ENCODE results near the gene COIL. TPM values are rescaled to one million over a fixed set of nuclear protein-coding genes. Genes with fewer than 3 reads are reported as not detected.
"Not testable (repeated sequence)": the region's sequence is repeated elsewhere in the genome, so short reads cannot be mapped to it uniquely, and the experiment has no call there.

The COIL gene
- total RNA-seq, 1 donor from 2014 or later: 8.2 TPM

DNA sequence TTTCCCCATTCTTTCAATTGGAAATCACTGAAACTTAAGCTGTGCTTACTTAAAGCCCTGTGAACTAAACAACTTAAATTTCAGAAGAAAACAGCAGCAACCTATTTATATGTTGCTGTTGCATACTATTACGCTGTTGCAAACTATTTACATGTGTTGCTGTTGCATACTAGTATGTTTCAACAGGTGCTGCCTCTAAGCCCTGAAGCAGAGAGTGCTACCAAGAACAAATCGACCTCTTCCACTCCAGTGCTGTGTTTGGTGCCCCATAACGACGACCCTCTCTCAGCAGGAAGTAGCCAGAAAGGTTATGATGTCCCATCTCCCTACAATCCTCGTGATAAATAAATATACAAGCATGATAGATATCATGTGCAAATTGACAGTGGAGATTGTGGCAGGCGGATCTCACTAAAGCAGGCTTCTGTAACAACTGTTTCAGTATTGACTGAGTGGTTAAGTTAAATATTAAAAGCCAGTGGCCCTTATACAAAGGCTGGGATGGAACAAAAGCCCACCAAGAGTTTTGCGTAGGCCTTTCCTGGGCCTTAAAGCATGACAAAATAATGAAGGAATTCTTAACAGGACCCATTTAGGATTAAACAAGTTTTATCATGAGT is 11.4 kb upstream of the COIL start:
- TF ChIP-seq, protein P1, sequence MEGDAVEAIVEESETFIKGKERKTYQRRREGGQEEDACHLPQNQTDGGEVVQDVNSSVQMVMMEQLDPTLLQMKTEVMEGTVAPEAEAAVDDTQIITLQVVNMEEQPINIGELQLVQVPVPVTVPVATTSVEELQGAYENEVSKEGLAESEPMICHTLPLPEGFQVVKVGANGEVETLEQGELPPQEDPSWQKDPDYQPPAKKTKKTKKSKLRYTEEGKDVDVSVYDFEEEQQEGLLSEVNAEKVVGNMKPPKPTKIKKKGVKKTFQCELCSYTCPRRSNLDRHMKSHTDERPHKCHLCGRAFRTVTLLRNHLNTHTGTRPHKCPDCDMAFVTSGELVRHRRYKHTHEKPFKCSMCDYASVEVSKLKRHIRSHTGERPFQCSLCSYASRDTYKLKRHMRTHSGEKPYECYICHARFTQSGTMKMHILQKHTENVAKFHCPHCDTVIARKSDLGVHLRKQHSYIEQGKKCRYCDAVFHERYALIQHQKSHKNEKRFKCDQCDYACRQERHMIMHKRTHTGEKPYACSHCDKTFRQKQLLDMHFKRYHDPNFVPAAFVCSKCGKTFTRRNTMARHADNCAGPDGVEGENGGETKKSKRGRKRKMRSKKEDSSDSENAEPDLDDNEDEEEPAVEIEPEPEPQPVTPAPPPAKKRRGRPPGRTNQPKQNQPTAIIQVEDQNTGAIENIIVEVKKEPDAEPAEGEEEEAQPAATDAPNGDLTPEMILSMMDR (IDR thresholded peaks at IDR 0.05; ENCODE audit: borderline replicate concordance): no peak
- Histone ChIP-seq H3K4me1 (peaks cover 6% of the 10 kb centered on the region), H3K27ac (replicated peaks) (no peak overlapping the region), H3K4me3 (no peak overlapping the region), H3K27me3 (ENCODE audit: low read depth) (no peaks in the 10 kb centered on the region), H3K9me3 (replicated peaks) (no peaks in the 10 kb centered on the region), H3K36me3 (no peaks in the 10 kb centered on the region)
- intact Hi-C loops (cut with micrococcal nuclease): no loop called here
- DNase-seq: no peak

- no peak overlapping the region for H3K27ac ChIP-seq (replicated peaks)
- no peaks in the 10 kb centered on the region for H3K27me3 ChIP-seq (ENCODE audit: low read depth)
- TF ChIP-seq, protein P1 (IDR thresholded peaks at IDR 0.05; ENCODE audit: borderline replicate concordance): no peak
- DNase-seq: no peak
- no peaks in the 10 kb centered on the region for H3K9me3 ChIP-seq (replicated peaks)
- no peaks in the 10 kb centered on the region for H3K4me1 ChIP-seq
- no peak overlapping the region for H3K4me3 ChIP-seq
- intact Hi-C loops (cut with micrococcal nuclease): no loop called here
- no peaks in the 10 kb centered on the region for H3K36me3 ChIP-seq
These were observed 10.1 kb upstream of the COIL start for GRCh38 chr17:56970974-56971373.

DNA sequence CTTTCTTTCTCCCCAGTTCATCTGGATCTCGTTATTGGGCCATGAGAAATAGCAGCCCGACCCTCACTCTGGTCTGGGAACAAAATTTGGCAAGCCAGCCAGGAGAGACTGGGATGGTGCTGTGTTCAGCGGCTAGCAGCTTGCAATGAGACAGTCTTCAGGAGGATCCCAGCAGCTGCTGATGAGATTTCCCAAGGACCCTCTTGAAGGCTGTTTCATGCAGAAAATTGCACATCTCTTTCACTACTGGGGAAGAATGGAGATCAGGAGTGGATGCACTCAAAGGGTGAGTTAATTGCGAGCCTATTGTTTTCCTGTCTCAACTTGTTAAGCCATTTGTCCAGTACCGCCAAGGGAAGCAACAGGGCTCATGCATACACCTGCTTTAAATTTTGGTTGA is 5.5 kb upstream of the COIL start:
- Histone ChIP-seq H3K4me3 (no peak overlapping the region), H3K27ac (replicated peaks) (no peak overlapping the region), H3K36me3 (no peaks in the 10 kb centered on the region), H3K9me3 (replicated peaks) (no peaks in the 10 kb centered on the region), H3K27me3 (ENCODE audit: low read depth) (no peaks in the 10 kb centered on the region), H3K4me1 (no peaks in the 10 kb centered on the region)
- TF ChIP-seq, protein P1 (IDR thresholded peaks at IDR 0.05; ENCODE audit: borderline replicate concordance): no peak
- intact Hi-C loops (cut with micrococcal nuclease): no loop called here
- DNase-seq: no peak

GRCh38 chr17:56965681-56966080 is 4.8 kb upstream of the COIL start:
- H3K36me3 ChIP-seq; H3K27me3 ChIP-seq (ENCODE audit: low read depth); H3K9me3 ChIP-seq (replicated peaks); DNase-seq; H3K4me1 ChIP-seq; H3K4me3 ChIP-seq; H3K27ac ChIP-seq (replicated peaks); intact Hi-C loops (cut with micrococcal nuclease): not testable (repeated sequence)

GRCh38 chr17:56965241-56965640 is 4.4 kb upstream of the COIL start:
- intact Hi-C loops (cut with micrococcal nuclease); DNase-seq; H3K36me3 ChIP-seq; H3K4me1 ChIP-seq; H3K9me3 ChIP-seq (replicated peaks); H3K27me3 ChIP-seq (ENCODE audit: low read depth); H3K4me3 ChIP-seq; H3K27ac ChIP-seq (replicated peaks): not testable (repeated sequence)

GRCh38 chr17:56956992-56957391 is 3.9 kb downstream of the COIL start:
- H3K4me3 ChIP-seq: no peak overlapping the region
- intact Hi-C loops (cut with micrococcal nuclease): no loop called here
- H3K4me1 ChIP-seq: peaks cover 25% of the 10 kb centered on the region
- TF ChIP-seq, protein P1 (IDR thresholded peaks at IDR 0.05; ENCODE audit: borderline replicate concordance): no peak
- no peaks in the 10 kb centered on the region for H3K27me3 ChIP-seq (ENCODE audit: low read depth)
- no peaks in the 10 kb centered on the region for H3K36me3 ChIP-seq
- no peak for DNase-seq
- H3K9me3 ChIP-seq (replicated peaks): no peaks in the 10 kb centered on the region
- no peak overlapping the region for H3K27ac ChIP-seq (replicated peaks)
